Neural cell (in vitro differentiated cells): Measurements from ENCODE around the gene MICU1. TPM values are rescaled to one million over a fixed set of nuclear protein-coding genes. Genes with fewer than 3 reads are reported as not detected.

ENCODE experiments used
- H2AFZ ChIP-seq: fragments of 200-600, 300-800 bp; sonication (generic), shearing (Covaris generic); 2 replicates; pipeline ENCODE4 v1.6.0; 2014; ENCODE audit warnings: low read depth, mild to moderate bottlenecking, antibody characterized with exemption, low read length, moderate library complexity
- H3F3A ChIP-seq: fragments of 200-600 bp; shearing (Covaris generic); 2 replicates; pipeline ENCODE4 v1.6.1; 2016; ENCODE audit warnings: mild to moderate bottlenecking, moderate library complexity, mixed read lengths, antibody characterized with exemption, low read length; ENCODE audit not compliant: insufficient read depth, poor library complexity, severe bottlenecking
- H3K27ac ChIP-seq: fragments of 200-600, 300-800 bp; sonication (generic), shearing (Covaris generic); 2 replicates; pipeline ENCODE4 v1.5.1; 2014; ENCODE audit warnings: mild to moderate bottlenecking, low read length, moderate library complexity
- H3K27me3 ChIP-seq: fragments of 300-800, 200-600 bp; sonication (generic), shearing (Covaris generic); 2 replicates; pipeline ENCODE4 v1.6.0; 2014; ENCODE audit warnings: mild to moderate bottlenecking, low read depth, low read length, moderate library complexity; ENCODE audit not compliant: insufficient read depth
- H3K36me3 ChIP-seq: fragments of 300-800, 200-600 bp; sonication (generic), shearing (Covaris generic); 2 replicates; pipeline ENCODE4 v1.5.1; 2014; ENCODE audit warnings: mild to moderate bottlenecking, antibody characterized with exemption, low read length, moderate library complexity; ENCODE audit not compliant: insufficient read depth
- H3K4me2 ChIP-seq: fragments of 300-800, 200-600 bp; sonication (generic), shearing (Covaris generic); 2 replicates; pipeline ENCODE4 v1.6.0; 2014; ENCODE audit warnings: mild to moderate bottlenecking, low read length
- H3K4me3 ChIP-seq: fragments of 300-800, 200-600 bp; sonication (generic), shearing (Covaris generic); 2 replicates; pipeline ENCODE4 v1.5.1; 2014; ENCODE audit warnings: mild to moderate bottlenecking, low read length, moderate library complexity
- H3K79me2 ChIP-seq: fragments of 200-600 bp; shearing (Covaris generic); replicated peaks from 2 replicates; pipeline ENCODE4 v1.6.0; 2014; ENCODE audit warnings: mild to moderate bottlenecking, low read length, moderate library complexity; ENCODE audit not compliant: insufficient read depth
- H3K9ac ChIP-seq: fragments of 300-800, 200-600 bp; sonication (generic), shearing (Covaris generic); 2 replicates; pipeline ENCODE4 v1.6.1; 2016; ENCODE audit warnings: mild to moderate bottlenecking, low read length, mixed read lengths
- H3K9me2 ChIP-seq: fragments of 200-600 bp; shearing (Covaris generic); 2 replicates; pipeline ENCODE4 v1.6.1; 2016; ENCODE audit warnings: mild to moderate bottlenecking, low read length, mixed read lengths; ENCODE audit not compliant: insufficient read depth
- H3K9me3 ChIP-seq: fragments of 200-600, 300-800 bp; sonication (generic), shearing (Covaris generic); 2 replicates; pipeline ENCODE4 v1.6.1; 2016; ENCODE audit warnings: mild to moderate bottlenecking, mixed run types, low read length, moderate library complexity, mixed read lengths
- H4K20me1 ChIP-seq: fragments of 200-600 bp; shearing (Covaris generic); 2 replicates; pipeline ENCODE4 v1.6.1; 2016; ENCODE audit warnings: mild to moderate bottlenecking, mixed run types; ENCODE audit not compliant: insufficient read depth
- EP300 ChIP-seq: fragments of 450-650 bp; conservative IDR thresholded peaks from 2 replicates; pipeline ENCODE4 v1.6.1; 2014; ENCODE audit warnings: antibody characterized with exemption, mild to moderate bottlenecking, moderate library complexity; ENCODE audit not compliant: poor library complexity, severe bottlenecking
- EZH2 ChIP-seq: fragments of 200-600, 300-800 bp; shearing (Covaris generic), sonication (generic); IDR thresholded peaks from 2 replicates; pipeline ENCODE4 v1.6.1; 2014; ENCODE audit warnings: antibody characterized with exemption, low read length, borderline replicate concordance, mild to moderate bottlenecking; ENCODE audit not compliant: insufficient read depth, poor library complexity, severe bottlenecking
- MXI1 ChIP-seq: fragments of 450-650 bp; conservative IDR thresholded peaks from 2 replicates; pipeline ENCODE4 v1.6.1; 2014; ENCODE audit warnings: antibody characterized with exemption, mild to moderate bottlenecking; ENCODE audit not compliant: poor library complexity, severe bottlenecking
- POLR2AphosphoS5 ChIP-seq: IDR thresholded peaks from 2 replicates; pipeline ENCODE4 v1.6.1; 2012
- RAD21 ChIP-seq: fragments of 450-650 bp; conservative IDR thresholded peaks from 2 replicates; pipeline ENCODE4 v1.6.1; 2014; ENCODE audit warnings: antibody characterized with exemption, mild to moderate bottlenecking, moderate library complexity
- SMC3 ChIP-seq: fragments of 450-650 bp; conservative IDR thresholded peaks from 2 replicates; pipeline ENCODE4 v1.6.1; 2014; ENCODE audit warnings: antibody characterized with exemption, mild to moderate bottlenecking, moderate library complexity; ENCODE audit not compliant: poor library complexity
- TAF1 ChIP-seq: IDR thresholded peaks from 2 replicates; pipeline ENCODE4 v1.6.1; 2012; ENCODE audit warnings: low read depth
- polyA plus RNA-seq: library from polyadenylated mRNA; depleted of rRNA; stranded (reverse); fragments of >200 nt; gene quantifications from 2 replicates; pipeline ENCODE4 v1.2.3, GENCODE V29; 2014
- TF ChIP-seq, protein P1 (sequence below): fragments of 450-650 bp; IDR thresholded peaks from 2 replicates; pipeline ENCODE4 v1.5.1; 2014; ENCODE audit warnings: antibody characterized with exemption, mild to moderate bottlenecking, moderate library complexity; ENCODE audit not compliant: poor library complexity, severe bottlenecking
- TF ChIP-seq, protein P2 (sequence below): IDR thresholded peaks from 2 replicates; pipeline ENCODE4 v1.6.1; 2012; ENCODE audit warnings: borderline replicate concordance

Gene MICU1
- polyA plus RNA-seq, 1 donor from 2014 or later: 86.0 TPM

DNA sequence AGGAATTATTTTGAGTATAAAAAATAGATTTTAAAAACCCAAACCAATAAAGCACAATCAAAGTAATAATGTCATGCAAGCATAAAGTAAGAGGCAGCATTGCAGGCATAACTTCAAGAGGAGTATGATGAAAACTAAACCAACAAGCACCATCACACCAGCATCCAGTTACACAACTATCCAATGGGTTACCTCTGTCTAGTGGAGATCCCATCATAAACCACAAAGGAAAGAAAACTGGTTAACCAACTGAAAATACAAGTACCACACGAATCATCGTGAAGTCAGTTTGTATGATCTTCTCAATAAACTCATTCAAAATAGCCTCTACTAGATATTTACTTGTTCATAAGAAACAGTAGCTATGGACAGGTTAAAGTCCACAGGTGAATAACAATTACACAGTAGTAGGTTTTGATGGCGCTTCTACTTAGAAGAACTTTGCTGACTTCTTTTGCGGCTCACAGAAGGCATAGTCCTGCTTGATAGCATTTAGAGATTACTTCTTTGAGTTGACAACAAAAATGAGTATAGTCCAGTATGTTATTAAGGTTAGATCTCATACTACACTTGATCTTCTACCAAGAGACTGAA, 116.6 kb downstream of the MICU1 start:
- no peak overlapping the region for H2AFZ ChIP-seq
- no peak overlapping the region for H3K27ac ChIP-seq
- H3K9me2 ChIP-seq: no peaks in the 10 kb centered on the region
- no peaks in the 10 kb centered on the region for H3K27me3 ChIP-seq
- no peaks in the 10 kb centered on the region for H3K36me3 ChIP-seq
- TF ChIP-seq, protein P1, sequence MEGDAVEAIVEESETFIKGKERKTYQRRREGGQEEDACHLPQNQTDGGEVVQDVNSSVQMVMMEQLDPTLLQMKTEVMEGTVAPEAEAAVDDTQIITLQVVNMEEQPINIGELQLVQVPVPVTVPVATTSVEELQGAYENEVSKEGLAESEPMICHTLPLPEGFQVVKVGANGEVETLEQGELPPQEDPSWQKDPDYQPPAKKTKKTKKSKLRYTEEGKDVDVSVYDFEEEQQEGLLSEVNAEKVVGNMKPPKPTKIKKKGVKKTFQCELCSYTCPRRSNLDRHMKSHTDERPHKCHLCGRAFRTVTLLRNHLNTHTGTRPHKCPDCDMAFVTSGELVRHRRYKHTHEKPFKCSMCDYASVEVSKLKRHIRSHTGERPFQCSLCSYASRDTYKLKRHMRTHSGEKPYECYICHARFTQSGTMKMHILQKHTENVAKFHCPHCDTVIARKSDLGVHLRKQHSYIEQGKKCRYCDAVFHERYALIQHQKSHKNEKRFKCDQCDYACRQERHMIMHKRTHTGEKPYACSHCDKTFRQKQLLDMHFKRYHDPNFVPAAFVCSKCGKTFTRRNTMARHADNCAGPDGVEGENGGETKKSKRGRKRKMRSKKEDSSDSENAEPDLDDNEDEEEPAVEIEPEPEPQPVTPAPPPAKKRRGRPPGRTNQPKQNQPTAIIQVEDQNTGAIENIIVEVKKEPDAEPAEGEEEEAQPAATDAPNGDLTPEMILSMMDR: no peak
- TF ChIP-seq EZH2 (no peak), POLR2AphosphoS5 (no peak), SMC3 (no peak), TAF1 (no peak), EP300 (no peak), RAD21 (no peak), MXI1 (no peak)
- TF ChIP-seq, protein P2, sequence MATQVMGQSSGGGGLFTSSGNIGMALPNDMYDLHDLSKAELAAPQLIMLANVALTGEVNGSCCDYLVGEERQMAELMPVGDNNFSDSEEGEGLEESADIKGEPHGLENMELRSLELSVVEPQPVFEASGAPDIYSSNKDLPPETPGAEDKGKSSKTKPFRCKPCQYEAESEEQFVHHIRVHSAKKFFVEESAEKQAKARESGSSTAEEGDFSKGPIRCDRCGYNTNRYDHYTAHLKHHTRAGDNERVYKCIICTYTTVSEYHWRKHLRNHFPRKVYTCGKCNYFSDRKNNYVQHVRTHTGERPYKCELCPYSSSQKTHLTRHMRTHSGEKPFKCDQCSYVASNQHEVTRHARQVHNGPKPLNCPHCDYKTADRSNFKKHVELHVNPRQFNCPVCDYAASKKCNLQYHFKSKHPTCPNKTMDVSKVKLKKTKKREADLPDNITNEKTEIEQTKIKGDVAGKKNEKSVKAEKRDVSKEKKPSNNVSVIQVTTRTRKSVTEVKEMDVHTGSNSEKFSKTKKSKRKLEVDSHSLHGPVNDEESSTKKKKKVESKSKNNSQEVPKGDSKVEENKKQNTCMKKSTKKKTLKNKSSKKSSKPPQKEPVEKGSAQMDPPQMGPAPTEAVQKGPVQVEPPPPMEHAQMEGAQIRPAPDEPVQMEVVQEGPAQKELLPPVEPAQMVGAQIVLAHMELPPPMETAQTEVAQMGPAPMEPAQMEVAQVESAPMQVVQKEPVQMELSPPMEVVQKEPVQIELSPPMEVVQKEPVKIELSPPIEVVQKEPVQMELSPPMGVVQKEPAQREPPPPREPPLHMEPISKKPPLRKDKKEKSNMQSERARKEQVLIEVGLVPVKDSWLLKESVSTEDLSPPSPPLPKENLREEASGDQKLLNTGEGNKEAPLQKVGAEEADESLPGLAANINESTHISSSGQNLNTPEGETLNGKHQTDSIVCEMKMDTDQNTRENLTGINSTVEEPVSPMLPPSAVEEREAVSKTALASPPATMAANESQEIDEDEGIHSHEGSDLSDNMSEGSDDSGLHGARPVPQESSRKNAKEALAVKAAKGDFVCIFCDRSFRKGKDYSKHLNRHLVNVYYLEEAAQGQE: no peak
- H3K9me3 ChIP-seq: no peaks in the 10 kb centered on the region
- H3K79me2 ChIP-seq: no peaks in the 10 kb centered on the region
- H3K4me3 ChIP-seq: no peak overlapping the region
- H4K20me1 ChIP-seq: no peaks in the 10 kb centered on the region
- no peak overlapping the region for H3K9ac ChIP-seq
- H3K4me2 ChIP-seq: no peak overlapping the region
- no peaks in the 10 kb centered on the region for H3F3A ChIP-seq

DNA sequence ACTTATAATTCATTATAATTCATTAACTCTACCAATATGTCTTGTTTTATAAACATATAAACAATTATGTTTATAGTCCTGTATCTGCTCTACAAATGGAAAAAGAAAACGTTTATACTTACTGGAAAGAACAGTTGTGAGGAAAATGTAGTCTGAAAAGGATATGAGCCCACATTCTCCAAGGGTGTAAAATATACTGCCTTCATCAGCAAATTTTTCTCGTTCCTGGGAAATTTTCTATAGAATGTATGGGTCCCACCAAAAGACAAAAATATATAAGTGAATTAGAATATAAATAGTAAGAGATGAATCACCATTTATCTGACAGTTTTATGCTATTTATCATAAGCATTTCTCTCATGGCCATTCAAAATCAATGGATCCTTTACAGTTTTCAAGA, 117.8 kb downstream of the MICU1 start:
- H3K79me2 ChIP-seq: no peaks in the 10 kb centered on the region
- H2AFZ ChIP-seq: no peak overlapping the region
- no peak overlapping the region for H3K4me3 ChIP-seq
- H3K4me2 ChIP-seq: no peak overlapping the region
- no peaks in the 10 kb centered on the region for H3K9me3 ChIP-seq
- H3K27ac ChIP-seq: no peak overlapping the region
- no peaks in the 10 kb centered on the region for H3K36me3 ChIP-seq
- no peaks in the 10 kb centered on the region for H3K9me2 ChIP-seq
- H3F3A ChIP-seq: no peaks in the 10 kb centered on the region
- H3K9ac ChIP-seq: no peak overlapping the region
- H4K20me1 ChIP-seq: no peaks in the 10 kb centered on the region
- TF ChIP-seq RAD21: no peak
- no peak for TF ChIP-seq POLR2AphosphoS5
- no peak for TF ChIP-seq EP300
- TF ChIP-seq, protein P1: no peak
- TF ChIP-seq, protein P2: no peak
- TF ChIP-seq EZH2: no peak
- no peak for TF ChIP-seq TAF1
- no peaks in the 10 kb centered on the region for H3K27me3 ChIP-seq
